Measurements from ENCODE around the gene RFC4.

DNA sequence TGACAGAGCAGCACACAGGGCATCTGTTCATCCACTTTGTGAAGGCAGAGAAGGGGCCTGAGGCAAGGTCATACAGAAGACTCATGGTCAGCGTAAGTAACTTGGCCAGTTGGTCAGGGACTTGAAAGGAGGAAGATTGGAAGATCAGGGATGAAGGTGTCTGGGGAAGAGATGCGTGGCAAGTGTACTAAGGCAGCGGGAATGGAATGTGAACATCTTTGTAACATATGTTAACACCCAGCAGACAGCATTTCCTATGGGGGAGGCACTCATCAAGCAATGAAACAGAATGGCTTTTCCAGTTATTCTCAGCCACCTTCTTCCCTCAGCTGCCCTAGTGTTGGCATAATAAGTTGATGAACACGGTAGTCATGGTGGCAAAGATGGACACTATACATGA, 7.8 kb upstream of the RFC4 start:
- no peak for TF ChIP-seq EZH2 (IDR thresholded peaks at IDR 0.05; ENCODE audit: insufficient read depth, low read length)
- TF ChIP-seq, protein P1, sequence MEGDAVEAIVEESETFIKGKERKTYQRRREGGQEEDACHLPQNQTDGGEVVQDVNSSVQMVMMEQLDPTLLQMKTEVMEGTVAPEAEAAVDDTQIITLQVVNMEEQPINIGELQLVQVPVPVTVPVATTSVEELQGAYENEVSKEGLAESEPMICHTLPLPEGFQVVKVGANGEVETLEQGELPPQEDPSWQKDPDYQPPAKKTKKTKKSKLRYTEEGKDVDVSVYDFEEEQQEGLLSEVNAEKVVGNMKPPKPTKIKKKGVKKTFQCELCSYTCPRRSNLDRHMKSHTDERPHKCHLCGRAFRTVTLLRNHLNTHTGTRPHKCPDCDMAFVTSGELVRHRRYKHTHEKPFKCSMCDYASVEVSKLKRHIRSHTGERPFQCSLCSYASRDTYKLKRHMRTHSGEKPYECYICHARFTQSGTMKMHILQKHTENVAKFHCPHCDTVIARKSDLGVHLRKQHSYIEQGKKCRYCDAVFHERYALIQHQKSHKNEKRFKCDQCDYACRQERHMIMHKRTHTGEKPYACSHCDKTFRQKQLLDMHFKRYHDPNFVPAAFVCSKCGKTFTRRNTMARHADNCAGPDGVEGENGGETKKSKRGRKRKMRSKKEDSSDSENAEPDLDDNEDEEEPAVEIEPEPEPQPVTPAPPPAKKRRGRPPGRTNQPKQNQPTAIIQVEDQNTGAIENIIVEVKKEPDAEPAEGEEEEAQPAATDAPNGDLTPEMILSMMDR (IDR thresholded peaks at IDR 0.05; ENCODE audit: insufficient read depth, low read depth, low read length) = no peak

Data from astrocyte (in vitro differentiated cells and primary cell).